C4-2B (cell line): ENCODE results near the gene LYSMD4.

Experiments used
- CTCF ChIP-seq: fragments of 450-650 bp; conservative IDR thresholded peaks from 2 replicates; pipeline ENCODE4 v1.5.1; 2017; ENCODE audit warnings: mild to moderate bottlenecking
- ZFX ChIP-seq: fragments of 450-650 bp; IDR thresholded peaks from 2 replicates; pipeline ENCODE4 v1.6.1; 2017

DNA sequence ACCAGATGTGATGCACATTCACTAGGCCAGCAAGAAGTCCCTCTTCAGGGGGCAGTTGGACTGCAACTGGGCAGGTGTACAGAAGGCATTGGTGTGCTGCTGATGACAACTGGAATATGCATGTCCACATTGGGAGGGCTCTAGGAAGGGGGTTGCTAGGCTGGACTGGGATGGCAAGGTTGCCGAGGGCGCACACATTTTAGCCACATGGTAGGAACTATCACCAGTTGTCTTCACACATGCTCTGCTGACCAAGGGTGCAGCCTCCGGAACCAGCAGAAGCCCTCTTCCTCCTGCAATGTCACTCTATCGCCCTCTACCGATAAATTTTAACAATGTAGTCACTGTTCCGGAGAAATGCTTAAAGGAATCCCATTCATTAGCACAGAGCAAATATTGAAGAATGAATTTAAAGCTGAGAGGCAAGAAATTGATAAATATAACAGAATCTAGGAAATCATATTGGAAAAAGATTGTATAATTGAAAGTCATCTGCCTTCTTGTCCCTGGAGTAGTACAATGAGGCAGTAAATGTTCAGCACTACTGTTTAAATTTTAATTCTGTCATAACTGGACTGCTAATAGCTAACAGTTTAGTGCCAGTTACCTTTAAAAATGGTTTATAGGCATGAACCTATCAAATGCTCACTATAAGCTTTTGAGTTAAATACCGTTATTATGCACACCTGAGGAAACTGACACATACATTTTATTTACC is 22.6 kb upstream of the LYSMD4 start:
- TF ChIP-seq CTCF, result peak; percentile 97
- no peak for TF ChIP-seq ZFX
